GM19043 (cell line): Measurements from ENCODE around the gene KCNJ2.

ENCODE experiments used
- ATAC-seq: cut with Tn5 transposase; IDR thresholded peaks from one replicate; pipeline ENCODE4 v1.9.1; 2021; ENCODE audit warnings: low read depth; ENCODE audit not compliant: unreplicated experiment

KCNJ2 gene

DNA sequence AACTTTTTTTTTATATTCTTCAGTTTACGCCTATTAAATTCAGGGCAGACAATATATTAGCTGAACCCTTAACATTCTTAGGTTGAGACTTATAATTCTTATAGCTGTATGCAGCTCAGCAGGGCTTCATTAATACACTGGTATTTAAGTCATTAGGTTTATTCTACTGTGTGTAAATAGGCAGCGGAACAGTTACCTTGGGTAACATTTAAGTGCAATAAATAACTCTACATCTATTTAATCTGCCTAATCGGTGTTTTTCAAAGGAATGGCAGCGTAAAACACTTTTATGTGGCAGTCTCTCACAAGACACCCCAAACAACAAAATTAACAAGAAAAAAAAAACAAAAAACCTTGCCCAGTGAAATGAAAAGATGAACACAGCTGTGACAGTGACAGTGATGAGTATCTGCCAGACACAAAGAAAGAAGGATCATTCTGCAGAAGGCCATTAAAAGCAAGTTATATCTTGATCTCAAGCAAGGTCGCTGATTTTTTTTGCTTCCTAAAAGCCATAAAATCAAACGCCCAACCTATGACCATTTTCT is 32.6 kb downstream of the KCNJ2 start:
- no peak for ATAC-seq

DNA sequence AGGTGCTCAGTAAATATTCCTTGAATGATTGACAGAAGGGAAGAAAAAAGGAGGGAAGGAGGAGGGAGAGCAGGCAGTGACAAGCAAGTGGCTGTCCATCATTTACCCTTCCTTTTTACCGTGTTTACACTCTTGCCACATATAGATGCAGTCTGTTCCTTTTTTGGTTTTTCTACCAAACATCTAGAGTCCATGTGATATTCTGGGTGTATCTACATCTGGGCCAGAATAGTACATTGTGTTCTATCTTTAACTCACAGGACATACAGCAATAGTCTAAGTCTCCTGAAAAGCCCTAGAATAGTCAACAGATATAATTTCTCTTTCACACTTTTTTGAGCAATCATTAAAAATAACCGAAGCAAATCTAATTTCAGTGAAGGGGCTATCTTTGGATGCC is 33.5 kb downstream of the KCNJ2 start:
- ATAC-seq: no peak

DNA sequence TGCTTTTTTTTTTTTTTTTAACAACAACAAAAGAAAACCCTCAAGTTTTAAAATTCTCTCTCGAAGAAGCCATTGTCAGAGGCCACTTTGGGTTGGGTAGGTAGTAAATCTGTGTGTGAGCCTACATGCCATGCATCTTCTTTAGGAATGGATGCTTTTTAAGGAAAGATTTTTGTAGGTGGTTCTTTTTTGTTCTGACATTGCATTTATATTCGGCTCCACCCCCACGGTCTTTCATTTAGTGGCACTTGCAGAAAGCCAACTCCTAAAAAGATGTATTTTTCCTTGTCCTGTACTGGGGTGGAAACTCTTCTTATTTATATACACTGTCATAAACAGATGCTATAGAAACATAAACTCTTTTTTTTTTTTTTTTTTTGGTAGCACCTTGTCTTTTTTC is 35.1 kb downstream of the KCNJ2 start:
- no peak for ATAC-seq

DNA sequence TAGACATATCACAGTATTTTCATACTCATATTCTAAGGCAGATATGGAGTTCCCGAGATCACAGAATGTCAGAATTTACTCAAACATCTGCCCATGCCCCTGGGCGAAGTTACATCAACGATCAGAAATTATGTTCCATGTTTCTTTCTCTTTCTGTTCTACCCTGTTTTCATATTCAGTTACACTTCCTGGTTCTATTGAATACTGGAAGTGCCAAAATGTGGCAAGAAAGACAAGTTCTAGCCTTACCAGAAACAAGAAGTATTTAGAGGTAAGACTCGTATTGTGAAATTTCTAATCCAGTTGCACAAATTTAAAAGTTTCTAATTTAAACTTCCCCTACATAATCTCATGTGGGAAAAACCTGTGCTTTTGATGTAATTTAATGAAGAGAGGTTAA is 36.1 kb downstream of the KCNJ2 start:
- ATAC-seq: no peak

DNA sequence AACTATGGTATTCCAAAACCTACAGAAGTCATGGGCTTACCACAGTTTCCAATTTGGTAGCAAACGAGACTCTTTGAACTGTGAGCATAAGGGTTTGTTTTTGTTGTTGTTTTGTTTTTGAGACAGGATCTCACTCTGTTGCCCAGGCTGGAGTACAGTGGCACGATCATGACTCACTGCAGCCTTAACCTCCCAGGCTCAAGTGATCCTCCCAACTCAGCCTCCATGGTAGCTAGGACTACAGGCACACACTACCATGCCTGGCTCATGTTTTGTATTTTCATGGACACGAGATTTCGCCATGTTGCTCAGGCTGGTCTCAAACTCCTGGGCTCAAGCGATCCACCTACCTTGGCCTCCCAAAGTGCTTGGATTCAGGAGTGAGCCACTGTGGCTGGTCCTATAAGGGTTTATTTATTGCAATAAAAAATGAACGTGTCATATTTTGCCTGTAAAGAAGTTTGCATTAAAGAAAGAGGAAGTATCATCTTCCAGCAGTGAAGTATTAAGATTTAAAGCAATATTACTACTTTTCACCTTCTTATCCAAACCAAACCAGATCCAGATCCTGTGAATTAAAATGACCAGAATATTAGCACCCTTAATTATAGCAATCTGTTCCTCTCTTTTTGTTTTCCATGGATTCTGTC is 37.2 kb downstream of the KCNJ2 start:
- no peak for ATAC-seq

DNA sequence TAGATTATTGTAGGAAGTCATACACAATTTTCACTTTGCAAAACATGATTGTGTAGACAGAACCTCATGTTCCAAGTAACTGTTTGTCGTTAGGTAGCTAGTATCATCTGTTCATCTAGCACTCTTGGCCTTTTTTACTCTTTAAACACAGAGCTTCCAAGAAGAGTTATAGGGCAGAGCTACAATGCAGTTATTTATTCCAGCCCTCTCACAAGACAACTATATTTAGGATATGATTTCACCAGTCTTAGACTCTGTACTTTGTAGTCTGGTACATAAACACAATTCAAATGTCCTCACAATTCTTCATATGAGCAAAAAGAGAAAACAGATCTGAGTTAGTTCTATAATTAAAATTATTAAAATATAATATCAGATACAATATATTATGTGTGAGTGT is 37.9 kb downstream of the KCNJ2 start:
- ATAC-seq: no peak

DNA sequence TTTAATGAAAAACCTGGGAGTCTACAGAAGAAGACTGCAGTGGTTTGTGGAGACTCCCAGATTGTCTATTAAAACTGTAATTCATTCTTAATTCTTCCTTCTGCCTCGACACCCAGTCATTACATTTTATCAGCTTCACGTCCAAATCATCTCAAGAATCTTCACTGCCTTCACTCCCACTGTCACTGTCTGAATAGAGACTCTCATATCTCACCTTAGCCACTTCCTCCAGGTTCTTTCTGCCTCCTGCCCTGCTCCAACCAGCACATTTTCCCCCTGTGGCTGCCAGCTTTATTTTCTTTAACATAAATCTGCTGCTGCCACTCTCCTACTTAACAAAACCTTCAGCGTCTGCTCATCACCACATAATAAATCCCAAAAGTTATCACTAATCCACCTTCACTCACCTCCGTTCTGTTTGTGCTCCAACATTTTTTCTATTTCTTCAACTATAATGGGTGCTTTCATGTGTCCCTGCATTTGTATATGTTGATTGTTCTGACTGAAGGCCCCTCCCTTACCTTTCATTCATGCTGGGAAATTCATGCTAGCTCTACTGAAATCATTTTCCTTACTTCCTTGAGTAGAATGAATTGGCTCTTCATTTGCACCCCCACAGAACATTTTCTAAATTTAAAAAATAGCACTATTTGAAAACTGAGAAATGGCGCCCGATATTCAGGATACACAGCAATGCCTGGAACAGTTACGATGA is 38.9 kb downstream of the KCNJ2 start:
- ATAC-seq: no peak

DNA sequence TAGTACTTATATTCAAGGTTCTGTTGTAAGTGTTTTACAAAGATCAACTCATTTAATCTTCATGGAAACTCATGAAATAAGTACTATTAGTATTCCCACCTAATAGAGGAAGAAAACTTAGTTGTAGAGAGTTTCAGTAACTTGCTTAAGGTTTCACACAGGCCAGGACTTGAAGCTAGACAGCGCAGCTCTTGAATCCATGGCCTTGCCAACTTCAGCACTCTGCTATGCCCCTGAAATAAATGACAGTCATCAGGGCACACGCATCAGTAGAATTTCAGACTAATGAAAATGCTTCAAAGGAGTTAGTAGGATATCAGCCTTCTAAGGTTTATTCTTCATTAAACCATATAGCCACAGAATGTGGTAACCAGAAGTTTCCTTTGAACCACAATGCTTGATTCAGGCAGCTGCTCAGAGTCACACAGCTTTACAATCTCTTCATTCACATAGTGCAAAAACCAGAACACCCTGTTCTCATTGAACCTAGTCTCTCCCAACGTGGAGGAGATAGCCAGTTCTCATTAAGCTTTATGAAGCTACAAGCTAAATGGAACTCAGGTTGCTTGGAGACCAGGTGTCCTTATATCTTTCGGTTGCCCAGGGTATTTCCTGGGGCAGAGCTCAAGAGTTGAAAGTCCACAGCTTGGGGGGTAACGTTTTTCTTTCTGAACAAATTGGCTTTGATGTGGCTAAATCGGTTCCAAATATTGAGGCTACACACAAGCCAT is 39.7 kb downstream of the KCNJ2 start:
- ATAC-seq: no peak

DNA sequence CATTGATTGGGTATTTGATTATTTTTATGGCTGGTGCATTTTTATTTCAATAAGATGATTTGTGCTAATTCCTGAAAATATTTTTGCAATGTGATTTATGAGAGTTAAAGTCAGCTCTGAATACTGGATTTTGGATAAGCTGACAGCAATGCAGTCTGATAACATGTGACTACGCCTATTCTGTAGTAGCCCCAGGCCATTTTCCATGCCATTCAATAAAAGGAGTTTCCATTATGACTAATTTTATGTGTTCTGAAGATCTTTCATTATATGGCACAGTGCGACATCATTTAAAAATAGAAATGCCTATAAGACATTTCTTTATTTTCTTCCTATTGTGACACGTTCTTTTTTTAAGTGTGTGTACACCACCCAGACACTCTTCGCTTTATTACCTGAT is 46.3 kb downstream of the KCNJ2 start:
- no peak for ATAC-seq

DNA sequence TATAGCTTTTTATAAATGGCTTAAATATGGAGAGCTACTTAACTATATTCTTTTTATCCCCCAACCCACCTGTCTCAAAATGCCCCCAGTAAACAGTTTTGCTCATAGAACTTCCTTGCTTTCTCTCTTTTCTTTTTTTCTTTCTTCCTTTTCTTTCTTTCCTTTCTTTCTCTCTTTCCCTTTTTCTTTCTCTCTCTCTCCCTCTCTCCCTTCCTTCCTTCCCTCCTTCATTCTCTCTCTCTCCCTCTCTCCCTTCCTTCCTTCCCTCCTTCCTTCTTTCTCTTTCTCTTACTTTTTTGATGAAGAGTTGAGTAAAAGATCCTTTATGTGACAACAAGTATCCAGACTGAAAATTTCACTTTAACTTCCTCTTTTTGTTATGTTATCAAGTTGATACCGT is 48.2 kb downstream of the KCNJ2 start:
- ATAC-seq: no peak

DNA sequence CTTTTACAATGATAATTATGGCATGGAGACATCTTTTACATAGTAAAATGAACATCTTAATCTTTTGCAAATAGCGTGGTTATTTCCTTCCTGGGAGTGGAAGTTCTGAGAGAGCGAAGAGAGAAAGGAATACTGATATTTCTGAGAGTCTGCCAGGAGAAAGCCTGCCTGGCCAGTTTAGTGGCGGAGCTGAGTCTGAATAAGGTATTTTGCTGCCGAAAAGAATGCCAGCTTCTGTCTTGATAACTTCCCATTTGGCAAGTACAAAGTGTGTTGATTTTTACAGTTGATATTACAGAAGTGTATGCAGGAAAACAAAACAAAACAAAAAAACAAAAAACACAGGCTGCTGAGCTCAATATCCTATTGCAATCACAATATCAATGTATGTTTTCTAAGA is 55.9 kb downstream of the KCNJ2 start:
- no peak for ATAC-seq
